ENCODE measurements around the gene DHRS4. TPM values are rescaled to one million over a fixed set of nuclear protein-coding genes. Genes with fewer than 3 reads are reported as not detected.

DHRS4 gene
- total RNA-seq, 1 donor = 21.4 TPM

GRCh38 chr14:23932639-23933038 lies 20.9 kb upstream of the DHRS4 start:
- no peak overlapping the region for H3K4me3 ChIP-seq (ENCODE audit: low read depth, low read length)
- TF ChIP-seq CTCF (IDR thresholded peaks at IDR 0.05; ENCODE audit: insufficient read depth, low read length) = no peak
- no peak for DNase-seq (ENCODE audit: low read depth)

GRCh38 chr14:23933108-23933741 lies 20.3 kb upstream of the DHRS4 start:
- no peak overlapping the region for H3K4me3 ChIP-seq (ENCODE audit: low read depth, low read length)
- no peak for DNase-seq (ENCODE audit: low read depth)
- no peak for TF ChIP-seq CTCF (IDR thresholded peaks at IDR 0.05; ENCODE audit: insufficient read depth, low read length)

- no peak for DNase-seq (ENCODE audit: low read depth)
- no peak for TF ChIP-seq CTCF (IDR thresholded peaks at IDR 0.05; ENCODE audit: insufficient read depth, low read length)
- H3K4me3 ChIP-seq (ENCODE audit: low read depth, low read length) = no peak overlapping the region
These were observed 19.8 kb upstream of the DHRS4 start for GRCh38 chr14:23933742-23934128.

- TF ChIP-seq CTCF (IDR thresholded peaks at IDR 0.05; ENCODE audit: insufficient read depth, low read length) = no peak
- no peak overlapping the region for H3K4me3 ChIP-seq (ENCODE audit: low read depth, low read length)
- no peak for DNase-seq (ENCODE audit: low read depth)
These were observed 18.4 kb upstream of the DHRS4 start for GRCh38 chr14:23935158-23935557.

- H3K4me3 ChIP-seq (ENCODE audit: low read depth, low read length) = no peak overlapping the region
- no peak for TF ChIP-seq CTCF (IDR thresholded peaks at IDR 0.05; ENCODE audit: insufficient read depth, low read length)
- no peak for DNase-seq (ENCODE audit: low read depth)
These were observed 17.3 kb upstream of the DHRS4 start for GRCh38 chr14:23936084-23936829.

- no peak for DNase-seq (ENCODE audit: low read depth)
- no peak for TF ChIP-seq CTCF (IDR thresholded peaks at IDR 0.05; ENCODE audit: insufficient read depth, low read length)
- no peak overlapping the region for H3K4me3 ChIP-seq (ENCODE audit: low read depth, low read length)
These were observed 16.4 kb upstream of the DHRS4 start for GRCh38 chr14:23937203-23937602.

All from fibroblast of the aortic adventitia (primary cell).